ENCODE data around the gene MYNN.

Gene MYNN

GRCh38 chr3:169769287-169770181, 3.7 kb upstream of the MYNN start, which contains the start of gene ACTRT3 (continued):
- no peak for TF ChIP-seq ZSCAN23 (tag by site-specific recombination; IDR thresholded peaks at IDR 0.05)
- TF ChIP-seq ZNF280C (tag by site-specific recombination; IDR thresholded peaks at IDR 0.05), result no peak
- TF ChIP-seq ZNF776 (tag by site-specific recombination; IDR thresholded peaks at IDR 0.05; ENCODE audit: borderline replicate concordance), result no peak
- no peak for TF ChIP-seq HOXC10 (CRISPR knock-in tag; IDR thresholded peaks at IDR 0.05)
- peak; percentile 83 for TF ChIP-seq PATZ1 (tag by site-specific recombination; IDR thresholded peaks at IDR 0.05)
- no peak for TF ChIP-seq ZNF747 (tag by site-specific recombination; IDR thresholded peaks at IDR 0.05)
- TF ChIP-seq INSM2 (tag by site-specific recombination; IDR thresholded peaks at IDR 0.05), result no peak
- TF ChIP-seq ZIC2 (tag by site-specific recombination; IDR thresholded peaks at IDR 0.05), result peak; percentile 65
- TF ChIP-seq OSR2 (tag by site-specific recombination; IDR thresholded peaks at IDR 0.05), result peak; percentile 61
- TF ChIP-seq, protein P1, sequence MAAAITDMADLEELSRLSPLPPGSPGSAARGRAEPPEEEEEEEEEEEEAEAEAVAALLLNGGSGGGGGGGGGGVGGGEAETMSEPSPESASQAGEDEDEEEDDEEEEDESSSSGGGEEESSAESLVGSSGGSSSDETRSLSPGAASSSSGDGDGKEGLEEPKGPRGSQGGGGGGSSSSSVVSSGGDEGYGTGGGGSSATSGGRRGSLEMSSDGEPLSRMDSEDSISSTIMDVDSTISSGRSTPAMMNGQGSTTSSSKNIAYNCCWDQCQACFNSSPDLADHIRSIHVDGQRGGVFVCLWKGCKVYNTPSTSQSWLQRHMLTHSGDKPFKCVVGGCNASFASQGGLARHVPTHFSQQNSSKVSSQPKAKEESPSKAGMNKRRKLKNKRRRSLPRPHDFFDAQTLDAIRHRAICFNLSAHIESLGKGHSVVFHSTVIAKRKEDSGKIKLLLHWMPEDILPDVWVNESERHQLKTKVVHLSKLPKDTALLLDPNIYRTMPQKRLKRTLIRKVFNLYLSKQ (tag by site-specific recombination; IDR thresholded peaks at IDR 0.05; ENCODE audit: borderline replicate concordance), result no peak
- TF ChIP-seq ZNF202 (tag by site-specific recombination; IDR thresholded peaks at IDR 0.05; ENCODE audit: borderline replicate concordance), result peak; percentile 59; the same call in 1 of the 2 replicates
- no peak for TF ChIP-seq ZNF16 (tag by site-specific recombination; IDR thresholded peaks at IDR 0.05; ENCODE audit: low read depth)
- TF ChIP-seq GFI1B (tag by site-specific recombination; IDR thresholded peaks at IDR 0.05), result no peak
- TF ChIP-seq ZSCAN30 (tag by site-specific recombination; IDR thresholded peaks at IDR 0.05), result peak; percentile 41; the same call in 1 of the 2 replicates
- no peak for TF ChIP-seq ZNF239 (tag by site-specific recombination; IDR thresholded peaks at IDR 0.05)
- no peak for TF ChIP-seq ZBTB48 (tag by site-specific recombination; IDR thresholded peaks at IDR 0.05)
- peak; percentile 26; the same call in 1 of the 2 replicates for TF ChIP-seq KLF9 (tag by site-specific recombination; IDR thresholded peaks at IDR 0.05; ENCODE audit: low read depth)
